OCI-LY7 (cell line): ENCODE results near the gene RANBP17.

Experiments
- EZH2phosphoT487 ChIP-seq: fragments of 200-600 bp; sonication (generic); IDR thresholded peaks from 2 replicates; pipeline ENCODE4 v1.6.1; 2018; ENCODE audit warnings: low read depth, borderline replicate concordance, mild to moderate bottlenecking, mixed run types, antibody characterized with exemption, low read length, moderate library complexity, mixed read lengths
- TF ChIP-seq, protein P1 (sequence below): fragments of 200-600 bp; sonication (generic); conservative IDR thresholded peaks from 2 replicates; pipeline ENCODE4 v1.5.1; 2014; ENCODE audit warnings: mild to moderate bottlenecking, antibody characterized with exemption, low read length, moderate library complexity, mixed read lengths

DNA sequence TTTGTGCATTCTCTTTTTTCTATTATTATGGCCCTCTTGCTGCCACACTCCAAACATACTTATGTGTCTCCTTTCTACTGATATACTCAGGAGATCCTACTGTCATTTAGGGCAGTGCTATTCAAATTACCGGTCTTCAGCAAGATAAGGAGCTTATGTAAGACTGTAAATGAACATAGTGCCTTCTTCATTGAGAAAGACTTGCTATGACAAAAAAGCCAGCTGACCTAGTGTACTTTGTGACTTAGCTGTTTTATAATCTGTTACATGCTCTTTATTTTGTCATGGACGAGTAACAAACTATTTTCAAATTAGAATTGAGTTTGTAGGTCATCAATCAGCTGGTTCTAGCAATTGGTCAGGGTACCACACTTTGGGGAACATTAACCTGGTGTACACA is 32.8 kb downstream of the RANBP17 start:
- TF ChIP-seq, protein P1, sequence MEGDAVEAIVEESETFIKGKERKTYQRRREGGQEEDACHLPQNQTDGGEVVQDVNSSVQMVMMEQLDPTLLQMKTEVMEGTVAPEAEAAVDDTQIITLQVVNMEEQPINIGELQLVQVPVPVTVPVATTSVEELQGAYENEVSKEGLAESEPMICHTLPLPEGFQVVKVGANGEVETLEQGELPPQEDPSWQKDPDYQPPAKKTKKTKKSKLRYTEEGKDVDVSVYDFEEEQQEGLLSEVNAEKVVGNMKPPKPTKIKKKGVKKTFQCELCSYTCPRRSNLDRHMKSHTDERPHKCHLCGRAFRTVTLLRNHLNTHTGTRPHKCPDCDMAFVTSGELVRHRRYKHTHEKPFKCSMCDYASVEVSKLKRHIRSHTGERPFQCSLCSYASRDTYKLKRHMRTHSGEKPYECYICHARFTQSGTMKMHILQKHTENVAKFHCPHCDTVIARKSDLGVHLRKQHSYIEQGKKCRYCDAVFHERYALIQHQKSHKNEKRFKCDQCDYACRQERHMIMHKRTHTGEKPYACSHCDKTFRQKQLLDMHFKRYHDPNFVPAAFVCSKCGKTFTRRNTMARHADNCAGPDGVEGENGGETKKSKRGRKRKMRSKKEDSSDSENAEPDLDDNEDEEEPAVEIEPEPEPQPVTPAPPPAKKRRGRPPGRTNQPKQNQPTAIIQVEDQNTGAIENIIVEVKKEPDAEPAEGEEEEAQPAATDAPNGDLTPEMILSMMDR = no peak
- TF ChIP-seq EZH2phosphoT487 = no peak
